Activated CD8-positive, alpha-beta T cell treated with anti-CD3 and anti-CD28 coated beads for 36 hours (primary cell): Measurements from ENCODE around the gene ZNF407. TPM values are rescaled to one million over a fixed set of nuclear protein-coding genes. Genes with fewer than 3 reads are reported as not detected.
A peak's percentile ranks its signal among the peaks of the same experiment; 100 is the strongest.

Experiments
- ATAC-seq: fragments of 200-7000 bp; cut with Tn5 transposase; one replicate; pipeline ENCODE4 v1.10.0; 2021; ENCODE audit warnings: mild to moderate bottlenecking, moderate library complexity
- CTCF ChIA-PET: fragments of 350-600 bp; sonication (Branson Sonifier 250); formaldehyde crosslinking; loops from one replicate; lab custom pipeline; 2021; ENCODE audit warnings: antibody characterized with exemption; lab: Charles Lee
- POLR2A ChIA-PET: fragments of 350-600 bp; sonication (Branson Sonifier 250); formaldehyde crosslinking; loops from one replicate; lab custom pipeline; 2021; ENCODE audit warnings: antibody characterized with exemption; lab: Charles Lee
- DNase-seq: peaks from one replicate; pipeline ENCODE4 v3.0.0-alpha.2; 2020
- H3K27ac Mint-ChIP-seq: one replicate; pipeline ENCODE4 v1.8.0; 2021; ENCODE audit warnings: mild to moderate bottlenecking, mixed read lengths
- H3K27me3 Mint-ChIP-seq: one replicate; pipeline ENCODE4 v1.8.0; 2021; ENCODE audit warnings: mixed read lengths
- H3K36me3 Mint-ChIP-seq: one replicate; pipeline ENCODE4 v1.8.0; 2021; ENCODE audit warnings: low read depth, mixed read lengths
- H3K4me1 Mint-ChIP-seq: one replicate; pipeline ENCODE4 v1.8.0; 2021; ENCODE audit warnings: low read depth, mixed read lengths
- H3K4me3 Mint-ChIP-seq: one replicate; pipeline ENCODE4 v1.8.0; 2021; ENCODE audit warnings: mild to moderate bottlenecking, moderate library complexity, mixed read lengths
- H3K9me3 Mint-ChIP-seq: one replicate; pipeline ENCODE4 v1.8.0; 2021; ENCODE audit warnings: mixed read lengths
- intact Hi-C: fragments of 100-400 bp; cut with micrococcal nuclease; formaldehyde crosslinking; loops from one replicate; pipeline ENCODE4 v1.10.0; 2022
- total RNA-seq, 2 experiments: library from RNA; stranded (reverse); gene quantifications; one replicate each; pipeline ENCODE4 v1.2.3, GENCODE V29; 2021
- TF ChIP-seq, protein P1 (sequence below): fragments of 200-600 bp; IDR thresholded peaks from one replicate; pipeline ENCODE4 v1.8.0; 2022; ENCODE audit warnings: antibody characterized with exemption, mild to moderate bottlenecking

The ZNF407 gene
- total RNA-seq, 2 experiments from 2014 or later: 9.9 to 10.8 TPM

DNA sequence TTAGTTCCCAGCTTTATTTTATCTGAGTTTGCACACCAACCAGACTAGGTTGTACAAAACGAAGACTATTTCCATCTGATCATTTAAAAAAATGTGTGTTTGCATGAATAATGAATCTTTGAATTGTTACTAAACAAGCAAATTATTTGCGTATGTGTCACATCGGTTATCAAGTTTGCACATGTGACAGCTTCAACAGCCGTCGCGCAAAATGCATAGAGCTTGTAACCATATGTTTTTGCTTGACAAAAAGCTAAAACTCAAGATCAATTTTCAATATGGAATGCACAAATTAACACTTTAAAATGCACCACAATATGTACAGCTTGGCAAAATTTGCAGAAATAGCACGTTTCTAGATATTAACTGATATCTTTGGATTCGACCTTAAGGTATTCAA lies 427.2 kb downstream of the ZNF407 start:
- Mint-ChIP-seq H3K27me3 (no peaks in the 10 kb centered on the region), H3K4me3 (no peak overlapping the region), H3K27ac (no peak overlapping the region), H3K9me3 (peaks cover 9% of the 10 kb centered on the region), H3K36me3 (peaks cover 6% of the 10 kb centered on the region), H3K4me1 (peaks cover 21% of the 10 kb centered on the region)
- ChIA-PET CTCF (interaction anchor here (1.4 kb wide), 1 partner anchor 12 kb away, joined by 3 read pairs; no protein-coding TSS in a partner anchor), POLR2A (no interaction called here)
- ATAC-seq (no peak), DNase-seq (no peak)
- TF ChIP-seq, protein P1, sequence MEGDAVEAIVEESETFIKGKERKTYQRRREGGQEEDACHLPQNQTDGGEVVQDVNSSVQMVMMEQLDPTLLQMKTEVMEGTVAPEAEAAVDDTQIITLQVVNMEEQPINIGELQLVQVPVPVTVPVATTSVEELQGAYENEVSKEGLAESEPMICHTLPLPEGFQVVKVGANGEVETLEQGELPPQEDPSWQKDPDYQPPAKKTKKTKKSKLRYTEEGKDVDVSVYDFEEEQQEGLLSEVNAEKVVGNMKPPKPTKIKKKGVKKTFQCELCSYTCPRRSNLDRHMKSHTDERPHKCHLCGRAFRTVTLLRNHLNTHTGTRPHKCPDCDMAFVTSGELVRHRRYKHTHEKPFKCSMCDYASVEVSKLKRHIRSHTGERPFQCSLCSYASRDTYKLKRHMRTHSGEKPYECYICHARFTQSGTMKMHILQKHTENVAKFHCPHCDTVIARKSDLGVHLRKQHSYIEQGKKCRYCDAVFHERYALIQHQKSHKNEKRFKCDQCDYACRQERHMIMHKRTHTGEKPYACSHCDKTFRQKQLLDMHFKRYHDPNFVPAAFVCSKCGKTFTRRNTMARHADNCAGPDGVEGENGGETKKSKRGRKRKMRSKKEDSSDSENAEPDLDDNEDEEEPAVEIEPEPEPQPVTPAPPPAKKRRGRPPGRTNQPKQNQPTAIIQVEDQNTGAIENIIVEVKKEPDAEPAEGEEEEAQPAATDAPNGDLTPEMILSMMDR: no peak
- intact Hi-C loops: no loop called here

DNA sequence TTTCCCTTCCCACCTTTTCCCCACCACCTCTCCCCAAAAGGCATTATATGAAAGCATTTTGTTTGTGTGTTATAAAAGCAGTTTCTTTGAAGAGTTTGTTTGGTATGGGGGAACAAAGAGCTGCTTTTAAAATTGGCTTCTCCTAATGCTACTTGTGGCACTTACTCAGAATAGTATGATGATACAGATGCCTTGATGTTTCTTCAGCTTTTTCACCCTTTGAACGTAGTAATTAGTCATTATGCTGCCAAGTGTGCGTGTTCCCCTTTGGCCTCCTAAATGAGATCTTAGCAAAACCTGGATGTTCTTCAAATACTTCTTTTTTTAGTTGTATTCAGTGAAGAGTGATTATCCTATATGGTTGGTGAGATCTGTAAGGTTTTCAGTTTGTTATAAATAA lies 427.9 kb downstream of the ZNF407 start:
- POLR2A ChIA-PET: no interaction called here
- Mint-ChIP-seq H3K4me3 (no peak overlapping the region), H3K36me3 (peaks cover 6% of the 10 kb centered on the region), H3K9me3 (peaks cover 9% of the 10 kb centered on the region), H3K27me3 (no peaks in the 10 kb centered on the region), H3K4me1 (peaks cover 23% of the 10 kb centered on the region), H3K27ac (no peak overlapping the region)
- ATAC-seq (no peak), DNase-seq (no peak)
- CTCF ChIA-PET: no interaction called here
- TF ChIP-seq, protein P1: no peak
- intact Hi-C loops: no loop called here

- POLR2A ChIA-PET: interaction anchor here (0.8 kb wide), 1 partner anchor 41 kb away, joined by 3 read pairs; no protein-coding TSS in a partner anchor
- ATAC-seq (peak; percentile 45), DNase-seq (peak; percentile 22)
- TF ChIP-seq, protein P1: no peak
- Mint-ChIP-seq H3K27ac (no peak overlapping the region), H3K36me3 (peaks cover 6% of the 10 kb centered on the region), H3K4me3 (no peak overlapping the region), H3K9me3 (peaks cover 9% of the 10 kb centered on the region), H3K4me1 (peaks cover 22% of the 10 kb centered on the region), H3K27me3 (no peaks in the 10 kb centered on the region)
- intact Hi-C loops: no loop called here
- CTCF ChIA-PET: no interaction called here
Observed at GRCh38 chr18:75029481-75029880, 431.8 kb downstream of the ZNF407 start.

DNA sequence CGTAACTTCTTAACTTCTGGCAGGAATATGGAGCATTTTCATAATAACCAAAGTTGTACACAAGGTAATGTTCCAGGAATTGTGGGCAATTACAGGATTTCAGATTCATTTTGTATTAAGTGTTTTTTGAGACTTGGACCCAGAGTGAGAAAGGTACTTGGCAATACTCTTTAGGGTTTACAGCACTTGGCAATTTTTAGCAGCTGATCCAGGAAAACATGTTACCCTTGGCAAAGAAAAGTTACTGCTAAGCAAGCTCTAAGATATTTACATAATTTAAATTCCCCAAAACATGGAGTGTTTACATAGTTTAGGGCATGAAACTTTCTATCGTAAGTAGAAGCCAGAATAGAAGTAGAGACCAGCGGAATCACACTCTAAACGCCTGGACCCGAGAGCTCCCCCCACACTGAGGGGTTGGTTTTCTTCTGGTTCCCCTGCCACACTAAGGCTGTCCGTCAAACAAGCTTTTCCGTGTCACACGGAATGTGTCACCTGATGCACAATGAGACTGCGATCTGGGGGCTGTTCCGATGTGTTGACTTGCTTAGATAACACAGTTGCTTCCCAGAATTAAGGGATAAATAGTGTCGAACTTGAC lies 434.1 kb downstream of the ZNF407 start:
- TF ChIP-seq, protein P1: no peak
- ATAC-seq (no peak), DNase-seq (no peak)
- Mint-ChIP-seq H3K36me3 (peaks cover 6% of the 10 kb centered on the region), H3K27me3 (no peaks in the 10 kb centered on the region), H3K9me3 (peaks cover 9% of the 10 kb centered on the region), H3K4me3 (no peak overlapping the region), H3K27ac (no peak overlapping the region), H3K4me1 (peaks cover 18% of the 10 kb centered on the region)
- intact Hi-C loops: no loop called here
- ChIA-PET POLR2A (no interaction called here), CTCF (no interaction called here)

- ChIA-PET POLR2A (no interaction called here), CTCF (no interaction called here)
- Mint-ChIP-seq H3K36me3 (peaks cover 6% of the 10 kb centered on the region), H3K4me1 (peaks cover 18% of the 10 kb centered on the region), H3K27me3 (no peaks in the 10 kb centered on the region), H3K27ac (no peak overlapping the region), H3K4me3 (no peak overlapping the region), H3K9me3 (peaks cover 9% of the 10 kb centered on the region)
- DNase-seq: no peak
- ATAC-seq: no peak
- TF ChIP-seq, protein P1: no peak
- intact Hi-C loops: no loop called here
Observed at GRCh38 chr18:75033516-75033915, 435.8 kb downstream of the ZNF407 start.
